ENCODE results near the gene TIPARP.

The TIPARP gene

DNA sequence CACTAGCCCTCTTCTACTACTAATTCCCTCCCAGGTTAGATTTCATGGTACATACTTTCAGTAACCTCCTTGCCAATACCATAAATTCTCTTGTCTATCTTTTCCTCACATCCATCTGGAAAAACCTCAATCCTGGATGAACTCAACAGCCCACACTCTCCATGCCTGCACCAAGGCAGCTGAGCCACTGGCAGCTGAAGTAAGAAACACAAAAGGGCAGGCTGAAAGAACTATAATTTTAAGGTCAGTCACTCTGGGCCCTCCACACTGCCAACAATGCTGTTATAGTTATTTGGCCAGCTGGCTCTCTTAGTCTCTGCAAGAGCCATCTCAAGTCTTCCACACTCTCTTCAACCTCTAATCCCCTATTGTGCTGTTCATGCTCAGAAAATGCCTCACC is 15.1 kb upstream of the TIPARP start:
- Histone ChIP-seq H3K14ac (ENCODE audit: low read length) (no peak overlapping the region), H3K27ac (replicated peaks; ENCODE audit: low read length) (no peak overlapping the region), H2BK12ac (ENCODE audit: low read length) (no peak overlapping the region), H3K4ac (ENCODE audit: low read length) (no peak overlapping the region), H3K23ac (ENCODE audit: low read depth, low read length, poor library complexity) (no peak overlapping the region), H2BK120ac (ENCODE audit: low read depth, low read length) (no peak overlapping the region), H3K9ac (ENCODE audit: low read depth, low read length, poor library complexity) (no peak overlapping the region), H4K91ac (ENCODE audit: low read depth, low read length, poor library complexity) (no peak overlapping the region), H3K4me1 (ENCODE audit: control insufficient read depth in 2 of 2, insufficient read depth in 1 of 2, low read depth in 1 of 2, low read length in 2 of 2) (no peaks in the 10 kb centered on the region), H3K79me1 (ENCODE audit: low read depth, low read length) (no peaks in the 10 kb centered on the region), H2BK5ac (ENCODE audit: low read length) (no peak overlapping the region), H3K18ac (ENCODE audit: low read length) (no peak overlapping the region), H3K4me3 (ENCODE audit: low read length in 2 of 2) (no peak overlapping the region), H2BK15ac (ENCODE audit: low read length) (no peak overlapping the region), H2AFZ (ENCODE audit: low read length) (no peak overlapping the region), H3K36me3 (replicated peaks in 1 of 2; ENCODE audit: control insufficient read depth in 2 of 2, insufficient read depth in 2 of 2, low read length in 2 of 2) (no peaks in the 10 kb centered on the region), H3K4me2 (ENCODE audit: insufficient read depth, low read length, poor library complexity, severe bottlenecking) (no peak overlapping the region), H3K9me3 (replicated peaks in 1 of 2; ENCODE audit: control insufficient read depth in 2 of 2, insufficient read depth in 1 of 2, low read depth in 1 of 2, low read length in 2 of 2) (no peaks in the 10 kb centered on the region), H3K27me3 (ENCODE audit: control insufficient read depth in 3 of 3, insufficient read depth in 3 of 3, low read depth in 1 of 3, low read length in 3 of 3) (peaks cover 0 to 13% (median 0%) of the 10 kb centered on the region in 3 experiments), H2AK5ac (ENCODE audit: low read depth, low read length) (no peak overlapping the region), H4K8ac (ENCODE audit: low read depth, low read length) (no peak overlapping the region)
- no peak for DNase-seq (ENCODE audit: low spot score)

DNA sequence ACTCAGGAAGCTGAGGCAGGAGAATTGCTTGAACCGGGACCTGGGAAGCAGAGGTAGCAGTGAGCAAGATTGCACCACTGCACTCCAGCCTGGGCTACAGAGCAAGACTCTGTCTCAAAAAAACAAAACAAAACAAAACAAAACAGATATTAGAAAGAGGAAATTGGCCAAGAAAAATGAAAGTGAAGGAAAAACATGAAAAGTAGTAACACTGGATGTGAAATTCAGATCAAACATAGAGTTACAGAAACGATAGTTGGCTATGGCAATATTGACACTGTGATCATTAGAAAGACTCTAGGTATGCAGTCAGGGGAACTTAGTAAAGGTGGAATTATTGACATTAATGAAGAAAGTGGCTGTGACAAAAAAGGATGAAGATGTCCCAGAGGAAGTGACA is 13.2 kb upstream of the TIPARP start:
- Histone ChIP-seq H3K23ac (ENCODE audit: low read depth, low read length, poor library complexity) (no peak overlapping the region), H4K8ac (ENCODE audit: low read depth, low read length) (no peak overlapping the region), H2AFZ (ENCODE audit: low read length) (no peak overlapping the region), H2BK5ac (ENCODE audit: low read length) (no peak overlapping the region), H2BK15ac (ENCODE audit: low read length) (no peak overlapping the region), H3K9ac (ENCODE audit: low read depth, low read length, poor library complexity) (no peak overlapping the region), H3K4me3 (ENCODE audit: low read length in 2 of 2) (no peak overlapping the region), H4K91ac (ENCODE audit: low read depth, low read length, poor library complexity) (no peak overlapping the region), H2BK120ac (ENCODE audit: low read depth, low read length) (no peak overlapping the region), H3K27ac (replicated peaks; ENCODE audit: low read length) (no peak overlapping the region), H3K9me3 (replicated peaks in 1 of 2; ENCODE audit: control insufficient read depth in 2 of 2, insufficient read depth in 1 of 2, low read depth in 1 of 2, low read length in 2 of 2) (no peaks in the 10 kb centered on the region), H3K14ac (ENCODE audit: low read length) (no peak overlapping the region), H3K27me3 (ENCODE audit: control insufficient read depth in 3 of 3, insufficient read depth in 3 of 3, low read depth in 1 of 3, low read length in 3 of 3) (peaks cover 0 to 13% (median 0%) of the 10 kb centered on the region in 3 experiments), H2BK12ac (ENCODE audit: low read length) (no peak overlapping the region), H3K4me2 (ENCODE audit: insufficient read depth, low read length, poor library complexity, severe bottlenecking) (no peak overlapping the region), H3K18ac (ENCODE audit: low read length) (no peak overlapping the region), H3K36me3 (replicated peaks in 1 of 2; ENCODE audit: control insufficient read depth in 2 of 2, insufficient read depth in 2 of 2, low read length in 2 of 2) (no peaks in the 10 kb centered on the region), H3K79me1 (ENCODE audit: low read depth, low read length) (no peaks in the 10 kb centered on the region), H3K4ac (ENCODE audit: low read length) (no peak overlapping the region), H3K4me1 (ENCODE audit: control insufficient read depth in 2 of 2, insufficient read depth in 1 of 2, low read depth in 1 of 2, low read length in 2 of 2) (peaks cover 0 to 2% of the 10 kb centered on the region in 2 donors), H2AK5ac (ENCODE audit: low read depth, low read length) (no peak overlapping the region)
- no CpG with 5 or more reads among the region's 2 CpGs for WGBS, 2 donors (ENCODE audit: extremely low coverage in 2 of 2, insufficient read length in 2 of 2, insufficient replicate concordance in 1 of 2)
- no peak for DNase-seq (ENCODE audit: low spot score)

DNA sequence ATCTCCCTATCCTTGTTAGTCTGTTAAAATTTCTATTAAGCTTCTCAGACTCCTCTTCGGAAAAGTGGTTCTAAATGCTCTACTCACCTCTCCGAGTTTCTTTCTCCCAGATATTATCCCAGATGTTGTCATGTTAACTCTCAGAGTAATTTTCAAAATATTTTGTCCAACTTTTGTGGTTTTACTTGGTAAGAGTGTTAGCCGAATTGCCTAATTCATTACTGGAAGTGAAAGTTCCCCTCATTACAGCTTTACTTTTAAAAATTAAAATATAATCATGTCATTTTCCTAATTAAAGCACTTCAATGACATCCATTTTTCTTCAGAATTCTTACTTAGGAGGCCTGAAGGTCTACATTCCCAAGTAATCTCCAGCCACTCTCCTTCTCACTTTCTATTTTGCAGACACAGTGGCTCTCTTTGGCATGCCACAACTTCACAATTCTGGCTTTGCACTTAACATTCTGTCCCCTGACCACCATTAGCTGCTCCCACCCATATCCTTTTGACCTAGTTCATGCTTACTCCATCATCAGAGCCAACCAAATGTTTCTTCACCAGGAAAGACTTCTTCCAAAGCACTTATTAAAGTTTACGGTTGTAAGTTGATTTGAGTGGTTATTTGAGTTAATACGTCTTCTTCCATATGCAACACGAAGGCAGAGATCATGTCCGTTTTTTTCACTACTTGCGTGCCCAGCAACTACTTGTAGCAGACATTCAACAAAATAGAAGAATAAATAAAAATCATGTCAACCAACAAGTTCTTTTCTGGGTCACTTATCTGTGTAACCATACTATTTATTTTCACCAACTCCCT is 10.2 kb upstream of the TIPARP start:
- WGBS, 2 donors (ENCODE audit: extremely low coverage in 2 of 2, insufficient read length in 2 of 2, insufficient replicate concordance in 1 of 2), result no CpG with 5 or more reads among the region's 8 CpGs

DNA sequence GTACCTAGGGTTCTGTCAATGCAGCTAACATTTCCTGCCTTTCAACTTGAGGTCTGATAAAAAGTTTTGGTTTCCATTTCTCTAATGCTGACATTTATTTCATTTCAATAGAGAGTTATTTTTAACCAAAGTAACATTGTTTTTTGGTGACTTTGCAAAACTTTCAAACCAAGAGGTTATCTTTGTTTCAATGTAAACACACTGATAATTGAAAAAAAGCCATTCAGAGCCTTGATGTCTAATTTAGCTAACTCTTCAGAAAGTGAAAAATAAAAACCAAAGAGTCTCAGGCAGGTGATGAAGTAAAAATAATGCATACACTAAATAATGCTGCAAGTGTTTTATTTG is 9.6 kb upstream of the TIPARP start:
- H3K9ac ChIP-seq (ENCODE audit: low read depth, low read length, poor library complexity), result no peak overlapping the region
- no peak overlapping the region for H2BK12ac ChIP-seq (ENCODE audit: low read length)
- H4K8ac ChIP-seq (ENCODE audit: low read depth, low read length), result no peak overlapping the region
- no peak overlapping the region for H2AFZ ChIP-seq (ENCODE audit: low read length)
- no peak overlapping the region for H3K18ac ChIP-seq (ENCODE audit: low read length)
- H2BK120ac ChIP-seq (ENCODE audit: low read depth, low read length), result no peak overlapping the region
- no peak overlapping the region for H4K91ac ChIP-seq (ENCODE audit: low read depth, low read length, poor library complexity)
- H3K27me3 ChIP-seq (ENCODE audit: control insufficient read depth in 3 of 3, insufficient read depth in 3 of 3, low read depth in 1 of 3, low read length in 3 of 3), result no peaks in the 10 kb centered on the region
- H3K79me1 ChIP-seq (ENCODE audit: low read depth, low read length), result no peaks in the 10 kb centered on the region
- DNase-seq (ENCODE audit: low spot score), result no peak
- H3K4me2 ChIP-seq (ENCODE audit: insufficient read depth, low read length, poor library complexity, severe bottlenecking), result no peak overlapping the region
- H2AK5ac ChIP-seq (ENCODE audit: low read depth, low read length), result no peak overlapping the region
- peaks cover 0 to 2% of the 10 kb centered on the region in 2 donors for H3K4me1 ChIP-seq (ENCODE audit: control insufficient read depth in 2 of 2, insufficient read depth in 1 of 2, low read depth in 1 of 2, low read length in 2 of 2)
- no peak overlapping the region for H3K4ac ChIP-seq (ENCODE audit: low read length)
- H3K4me3 ChIP-seq (ENCODE audit: low read length in 2 of 2), result no peak overlapping the region
- H3K9me3 ChIP-seq (replicated peaks in 1 of 2; ENCODE audit: control insufficient read depth in 2 of 2, insufficient read depth in 1 of 2, low read depth in 1 of 2, low read length in 2 of 2), result no peaks in the 10 kb centered on the region
- H2BK15ac ChIP-seq (ENCODE audit: low read length), result no peak overlapping the region
- no peaks in the 10 kb centered on the region for H3K36me3 ChIP-seq (replicated peaks in 1 of 2; ENCODE audit: control insufficient read depth in 2 of 2, insufficient read depth in 2 of 2, low read length in 2 of 2)
- H2BK5ac ChIP-seq (ENCODE audit: low read length), result no peak overlapping the region
- no peak overlapping the region for H3K27ac ChIP-seq (replicated peaks; ENCODE audit: low read length)
- no peak overlapping the region for H3K14ac ChIP-seq (ENCODE audit: low read length)
- H3K23ac ChIP-seq (ENCODE audit: low read depth, low read length, poor library complexity), result no peak overlapping the region

More for the DNA sequence above, 10.2 kb upstream of the TIPARP start:
- Histone ChIP-seq H2AK5ac (ENCODE audit: low read depth, low read length) (no peak overlapping the region), H2BK15ac (ENCODE audit: low read length) (no peak overlapping the region), H3K27me3 (ENCODE audit: control insufficient read depth in 3 of 3, insufficient read depth in 3 of 3, low read depth in 1 of 3, low read length in 3 of 3) (peaks cover 0 to 2% (median 0%) of the 10 kb centered on the region in 3 experiments), H3K79me1 (ENCODE audit: low read depth, low read length) (no peaks in the 10 kb centered on the region), H4K8ac (ENCODE audit: low read depth, low read length) (no peak overlapping the region), H3K9me3 (replicated peaks in 1 of 2; ENCODE audit: control insufficient read depth in 2 of 2, insufficient read depth in 1 of 2, low read depth in 1 of 2, low read length in 2 of 2) (no peaks in the 10 kb centered on the region), H3K4ac (ENCODE audit: low read length) (no peak overlapping the region), H2BK12ac (ENCODE audit: low read length) (no peak overlapping the region), H3K36me3 (replicated peaks in 1 of 2; ENCODE audit: control insufficient read depth in 2 of 2, insufficient read depth in 2 of 2, low read length in 2 of 2) (no peaks in the 10 kb centered on the region), H3K23ac (ENCODE audit: low read depth, low read length, poor library complexity) (no peak overlapping the region), H3K27ac (replicated peaks; ENCODE audit: low read length) (no peak overlapping the region), H3K4me3 (ENCODE audit: low read length in 2 of 2) (no peak overlapping the region), H3K14ac (ENCODE audit: low read length) (no peak overlapping the region), H2BK120ac (ENCODE audit: low read depth, low read length) (no peak overlapping the region), H3K4me2 (ENCODE audit: insufficient read depth, low read length, poor library complexity, severe bottlenecking) (no peak overlapping the region), H3K18ac (ENCODE audit: low read length) (no peak overlapping the region), H4K91ac (ENCODE audit: low read depth, low read length, poor library complexity) (no peak overlapping the region), H3K9ac (ENCODE audit: low read depth, low read length, poor library complexity) (no peak overlapping the region), H2BK5ac (ENCODE audit: low read length) (no peak overlapping the region), H3K4me1 (ENCODE audit: control insufficient read depth in 2 of 2, insufficient read depth in 1 of 2, low read depth in 1 of 2, low read length in 2 of 2) (peaks cover 0 to 2% of the 10 kb centered on the region in 2 donors), H2AFZ (ENCODE audit: low read length) (no peak overlapping the region)
- DNase-seq (ENCODE audit: low spot score), result no peak

Data from neuronal stem cell (in vitro differentiated cells).